LNCaP clone FGC (cell line): ENCODE data around the gene RPS3A.

ENCODE experiments used
- DNase-seq: peaks from one replicate; pipeline ENCODE4 v3.0.0-alpha.2; 2011; ENCODE audit warnings: low read depth
- H3K4me3 ChIP-seq: 2 replicates; pipeline ENCODE4 v1.5.1; 2011; ENCODE audit warnings: mild to moderate bottlenecking, low read depth, low read length, control low read depth
- CTCF ChIP-seq: IDR thresholded peaks from 2 replicates; pipeline ENCODE4 v1.5.1; 2012; ENCODE audit warnings: mild to moderate bottlenecking; ENCODE audit not compliant: control insufficient read depth, insufficient read depth; ENCODE audit errors: extremely low read depth

RPS3A gene

DNA sequence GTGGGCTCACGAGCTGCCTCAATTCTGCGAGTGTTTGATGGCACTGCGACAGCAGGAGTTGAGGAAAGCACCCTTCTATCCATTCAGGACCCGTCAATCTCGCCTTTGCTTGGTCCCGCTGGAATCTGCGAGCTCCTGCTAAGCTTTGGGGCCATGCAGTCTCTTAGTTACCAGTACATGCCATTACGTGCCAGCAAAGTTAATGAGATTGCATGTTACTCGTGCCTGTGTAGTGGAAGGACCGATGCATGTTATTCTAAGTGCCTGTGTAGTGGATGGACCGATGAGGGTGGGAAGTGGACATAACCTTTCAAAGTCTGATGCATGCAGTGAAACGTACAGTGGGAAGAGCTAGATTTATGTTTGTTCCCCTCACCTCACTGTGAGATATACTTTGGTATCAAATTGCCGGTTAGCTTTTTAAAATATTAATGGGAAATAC is 569 bp downstream of the RPS3A start:
- TF ChIP-seq CTCF = no peak
- DNase-seq = no peak
- peak overlapping the region; percentile 94 for H3K4me3 ChIP-seq

GRCh38 chr4:151100531-151100930 is 1.1 kb downstream of the RPS3A start:
- TF ChIP-seq CTCF = no peak
- no peak for DNase-seq
- H3K4me3 ChIP-seq = peak overlapping the region; percentile 94

GRCh38 chr4:151103758-151104157 is 4.3 kb downstream of the RPS3A start:
- no peak for TF ChIP-seq CTCF
- no peak overlapping the region for H3K4me3 ChIP-seq

DNA sequence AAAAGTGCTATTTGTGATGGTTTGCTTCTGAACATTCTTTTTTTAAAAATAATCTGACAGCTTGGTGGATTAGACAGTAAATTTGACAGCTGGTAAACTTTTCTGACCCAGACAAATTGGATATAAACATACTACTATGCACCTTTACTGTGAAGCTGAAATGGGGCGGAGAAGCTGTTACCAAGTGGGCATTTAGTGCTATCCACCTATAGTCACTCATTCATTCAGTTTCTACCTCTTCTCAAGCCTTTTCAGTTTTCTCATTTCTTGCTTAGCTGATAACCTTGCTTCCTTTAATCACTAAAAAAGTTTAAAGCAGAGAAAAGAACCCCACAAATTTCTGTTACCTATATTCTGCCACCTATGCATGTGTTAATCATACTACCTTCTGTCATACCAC is 5.2 kb downstream of the RPS3A start:
- no peak for DNase-seq
- TF ChIP-seq CTCF = no peak

More at GRCh38 chr4:151103758-151104157, 4.3 kb downstream of the RPS3A start:
- no peak for DNase-seq

DNA sequence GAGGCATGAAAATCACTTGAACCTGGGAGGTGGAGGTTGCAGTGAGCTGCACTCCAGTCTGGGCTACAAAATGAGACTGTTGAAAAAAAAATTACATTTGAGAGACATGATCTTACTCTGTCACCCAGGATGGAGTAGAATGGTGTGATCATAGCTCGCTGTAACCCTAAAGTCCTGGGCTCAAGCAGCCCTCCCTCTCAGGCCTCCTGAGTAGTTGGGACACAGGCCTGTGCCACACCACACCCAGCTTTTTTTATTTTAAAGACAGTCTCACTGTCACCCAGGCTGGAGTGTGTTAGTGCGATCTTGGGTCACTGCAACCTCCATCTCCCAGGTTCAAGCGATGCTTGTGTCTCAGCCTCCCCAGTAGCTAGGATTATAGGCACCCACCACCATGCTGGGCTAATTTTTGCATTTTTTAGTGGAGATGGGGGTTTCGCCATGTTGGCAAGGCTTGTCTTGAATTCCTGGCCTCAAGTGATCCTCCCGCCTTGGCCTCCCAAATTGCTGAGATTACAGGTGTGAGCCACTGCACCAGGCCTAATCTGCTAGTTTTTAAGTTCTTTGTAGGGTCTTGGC is 6.1 kb downstream of the RPS3A start:
- no peak for DNase-seq
- TF ChIP-seq CTCF = no peak
- H3K4me3 ChIP-seq = no peak overlapping the region

More for the DNA sequence above, 5.2 kb downstream of the RPS3A start:
- H3K4me3 ChIP-seq = no peak overlapping the region

DNA sequence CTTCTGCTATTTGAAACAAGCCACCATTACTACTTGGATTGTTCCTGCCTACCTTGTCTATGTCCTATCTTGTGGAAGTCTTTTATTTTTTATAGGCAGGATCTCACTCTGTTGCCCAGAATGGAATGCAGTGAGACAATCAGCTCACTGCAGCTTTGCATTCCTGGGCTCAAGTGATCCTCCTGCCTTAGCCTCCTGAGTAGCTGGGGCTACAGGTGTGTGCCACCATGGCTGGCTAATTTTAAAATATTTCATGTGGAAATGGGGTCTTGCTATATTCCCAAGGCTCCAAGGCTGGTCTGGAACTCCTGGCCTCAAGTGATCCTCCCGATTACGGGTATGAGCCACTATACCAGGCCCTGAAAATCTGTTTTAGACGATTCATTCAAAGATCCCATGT is 7.6 kb downstream of the RPS3A start:
- no peak overlapping the region for H3K4me3 ChIP-seq
- no peak for TF ChIP-seq CTCF
- no peak for DNase-seq

DNA sequence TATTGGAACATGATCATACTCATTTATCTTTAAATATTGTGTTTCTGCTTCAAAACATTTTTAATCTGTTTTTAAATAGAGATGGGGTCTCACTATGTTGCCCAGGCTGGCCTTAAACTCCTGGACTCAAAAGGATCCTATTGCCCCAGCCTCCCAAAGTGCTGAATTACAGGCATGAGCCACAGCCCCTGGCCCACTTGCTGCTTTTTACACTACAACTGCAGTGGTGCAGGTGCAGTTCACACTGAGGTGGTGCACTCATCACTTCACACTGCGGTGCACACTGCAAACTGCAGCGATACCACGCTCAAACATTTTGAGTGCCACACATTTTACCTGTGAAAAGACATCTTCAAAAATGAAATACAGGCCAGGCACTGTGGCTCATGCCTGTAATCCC is 10.8 kb downstream of the RPS3A start:
- no peak for DNase-seq
- TF ChIP-seq CTCF = no peak
- no peak overlapping the region for H3K4me3 ChIP-seq
